Epithelial cell of esophagus (primary cell): Measurements from ENCODE around the gene TMEM200B.

Source experiments
- DNase-seq: peaks from one replicate; pipeline ENCODE4 v3.0.0; 2010; ENCODE audit warnings: low read depth
- H3K4me3 ChIP-seq: 2 replicates; pipeline ENCODE4 v1.5.1; 2011; ENCODE audit warnings: mild to moderate bottlenecking, low read length, control low read depth
- TF ChIP-seq, protein P1 (sequence below): IDR thresholded peaks from 2 replicates; pipeline ENCODE4 v1.5.1; 2011; ENCODE audit warnings: low read depth, mild to moderate bottlenecking, low read length, control low read depth, inconsistent platforms; ENCODE audit not compliant: insufficient read depth; ENCODE audit errors: missing control alignments

The TMEM200B gene

DNA sequence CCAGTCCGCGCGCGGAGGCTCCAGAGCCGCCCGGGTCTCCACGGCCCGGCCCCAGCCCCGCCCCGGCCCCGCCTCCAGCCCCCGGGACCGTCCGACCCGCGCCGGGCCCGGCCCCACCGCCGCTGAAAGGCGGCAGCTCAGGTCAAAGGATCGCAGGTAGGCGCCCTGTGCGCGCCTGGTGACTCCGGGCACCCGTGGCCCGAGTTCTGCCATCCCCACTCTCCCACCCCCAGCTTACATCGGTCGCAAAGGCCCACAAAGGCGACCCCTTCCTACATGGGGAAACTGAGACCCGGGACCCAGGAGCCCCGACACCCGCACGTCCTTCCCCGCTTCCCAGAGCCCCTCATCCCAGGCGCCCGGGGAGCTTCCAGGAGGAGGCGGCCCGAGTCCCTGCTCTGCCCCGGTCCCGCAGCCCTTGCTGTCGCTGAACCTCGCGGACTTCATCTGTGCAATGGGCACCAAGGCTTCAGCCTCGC is at the start of gene TMEM200B:
Gene TMEM200B, minus strand, starts transcription at position 17 of the 479 bp plus-strand sequence. CDS start 2,075 bp downstream, outside the sequence.
- DNase-seq = no peak
- TF ChIP-seq, protein P1, sequence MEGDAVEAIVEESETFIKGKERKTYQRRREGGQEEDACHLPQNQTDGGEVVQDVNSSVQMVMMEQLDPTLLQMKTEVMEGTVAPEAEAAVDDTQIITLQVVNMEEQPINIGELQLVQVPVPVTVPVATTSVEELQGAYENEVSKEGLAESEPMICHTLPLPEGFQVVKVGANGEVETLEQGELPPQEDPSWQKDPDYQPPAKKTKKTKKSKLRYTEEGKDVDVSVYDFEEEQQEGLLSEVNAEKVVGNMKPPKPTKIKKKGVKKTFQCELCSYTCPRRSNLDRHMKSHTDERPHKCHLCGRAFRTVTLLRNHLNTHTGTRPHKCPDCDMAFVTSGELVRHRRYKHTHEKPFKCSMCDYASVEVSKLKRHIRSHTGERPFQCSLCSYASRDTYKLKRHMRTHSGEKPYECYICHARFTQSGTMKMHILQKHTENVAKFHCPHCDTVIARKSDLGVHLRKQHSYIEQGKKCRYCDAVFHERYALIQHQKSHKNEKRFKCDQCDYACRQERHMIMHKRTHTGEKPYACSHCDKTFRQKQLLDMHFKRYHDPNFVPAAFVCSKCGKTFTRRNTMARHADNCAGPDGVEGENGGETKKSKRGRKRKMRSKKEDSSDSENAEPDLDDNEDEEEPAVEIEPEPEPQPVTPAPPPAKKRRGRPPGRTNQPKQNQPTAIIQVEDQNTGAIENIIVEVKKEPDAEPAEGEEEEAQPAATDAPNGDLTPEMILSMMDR = no peak
- H3K4me3 ChIP-seq = peak within 1 kb of the TSS; percentile 39

DNA sequence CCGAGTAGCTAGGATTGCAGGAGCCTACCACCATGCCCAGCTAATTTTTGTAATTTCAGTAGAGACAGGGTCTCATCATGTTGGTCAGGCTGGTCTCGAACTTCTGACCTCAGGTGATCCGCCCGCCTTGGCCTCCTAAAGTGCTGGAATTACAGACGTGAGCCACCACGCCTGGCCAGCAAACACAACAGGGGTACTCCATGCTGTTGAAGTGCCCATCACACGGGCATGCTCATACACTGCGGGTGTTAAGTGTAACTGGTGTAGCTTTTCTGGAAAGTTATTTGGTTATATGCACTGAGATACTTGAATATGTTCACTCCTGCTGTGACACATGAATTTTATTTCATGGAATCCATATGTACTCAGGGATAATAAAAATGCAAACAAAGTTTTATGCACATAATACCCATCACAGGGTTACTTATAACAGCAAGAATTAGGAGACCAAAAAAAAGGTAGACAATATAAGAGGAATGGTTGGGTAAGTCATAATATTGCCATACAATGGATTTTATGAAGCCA is 48.8 kb upstream of the TMEM200B start:
- H3K4me3 ChIP-seq = no peak overlapping the region
- TF ChIP-seq, protein P1 = no peak
- no peak for DNase-seq

DNA sequence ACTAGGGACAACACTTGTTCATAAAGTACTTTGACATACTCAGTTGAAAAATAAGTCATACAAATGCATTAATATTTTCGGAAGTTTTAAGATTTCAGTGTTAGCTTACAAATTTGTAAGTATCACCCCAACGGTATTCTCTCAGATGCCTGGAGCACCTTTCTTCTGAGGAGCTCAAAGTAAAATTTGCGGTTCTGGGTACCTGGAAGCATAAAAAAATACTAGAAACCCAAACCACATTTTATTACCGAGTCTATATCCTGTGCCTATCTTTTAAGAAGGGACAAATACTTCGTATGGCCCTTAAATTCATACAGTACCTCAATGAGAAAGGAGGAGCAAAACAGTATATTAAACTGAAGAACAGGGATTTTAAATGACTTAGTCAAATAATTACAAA is 47.8 kb upstream of the TMEM200B start:
- no peak for DNase-seq
- H3K4me3 ChIP-seq = no peak overlapping the region
- TF ChIP-seq, protein P1 = no peak

DNA sequence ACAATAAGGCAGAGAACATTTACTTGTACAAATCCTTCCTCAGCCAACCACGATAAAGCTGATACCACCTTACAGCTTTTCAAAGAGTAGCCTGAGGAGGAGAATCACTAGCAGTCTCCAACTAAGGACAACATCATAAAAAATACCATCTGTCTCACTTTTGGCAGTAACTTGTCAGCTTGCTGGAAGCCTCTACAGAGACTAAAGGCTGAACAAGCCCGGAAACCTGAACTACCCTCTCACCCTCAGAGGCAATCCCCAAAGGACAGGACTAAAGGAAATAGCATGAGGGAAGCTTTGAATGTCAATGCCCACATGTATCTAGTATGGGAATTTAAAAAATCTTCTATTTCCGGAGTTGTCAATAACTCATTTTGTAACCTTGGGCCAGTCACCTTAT is 47.4 kb upstream of the TMEM200B start:
- DNase-seq = no peak
- H3K4me3 ChIP-seq = no peak overlapping the region
- TF ChIP-seq, protein P1 = no peak

DNA sequence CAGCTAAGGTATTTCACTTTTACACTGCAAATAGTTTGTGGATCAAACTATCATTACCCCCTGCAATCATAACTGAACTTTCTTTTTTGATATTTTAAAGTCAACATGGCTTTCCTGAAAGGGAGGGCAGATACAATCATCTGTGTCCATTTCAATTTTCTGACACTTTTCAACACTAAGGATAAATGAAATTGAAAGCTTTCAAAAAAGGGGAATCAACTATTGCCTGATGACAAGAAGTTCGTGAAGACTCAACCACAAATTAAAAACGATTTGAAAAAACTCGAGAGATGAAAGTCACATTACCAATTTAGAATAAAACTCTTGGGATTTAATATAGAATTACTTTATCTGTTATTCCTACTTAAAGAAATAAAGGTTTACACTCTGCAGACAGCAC is 46.3 kb upstream of the TMEM200B start:
- H3K4me3 ChIP-seq = no peak overlapping the region
- DNase-seq = no peak
- TF ChIP-seq, protein P1 = no peak

DNA sequence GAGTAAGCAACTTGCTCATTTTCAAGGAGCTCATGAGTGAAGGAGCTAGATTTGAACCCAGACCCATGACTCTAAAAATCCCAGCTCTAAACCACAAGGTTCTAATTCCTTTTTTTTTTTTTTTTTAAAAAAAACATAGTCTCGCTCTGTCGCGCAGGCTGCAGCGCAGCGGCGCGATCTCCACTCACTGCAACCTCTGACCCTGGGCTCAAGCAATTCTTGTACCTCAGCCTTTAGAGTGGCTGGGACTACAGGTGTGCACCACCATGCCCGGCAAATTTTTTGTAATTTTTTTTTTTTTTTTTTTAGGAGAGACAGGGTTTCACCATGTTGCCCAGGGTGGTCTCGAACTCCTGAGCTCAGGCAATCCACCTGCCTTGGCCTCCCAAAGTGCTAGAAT is 44.2 kb upstream of the TMEM200B start:
- H3K4me3 ChIP-seq = no peak overlapping the region
- TF ChIP-seq, protein P1 = no peak
- no peak for DNase-seq

DNA sequence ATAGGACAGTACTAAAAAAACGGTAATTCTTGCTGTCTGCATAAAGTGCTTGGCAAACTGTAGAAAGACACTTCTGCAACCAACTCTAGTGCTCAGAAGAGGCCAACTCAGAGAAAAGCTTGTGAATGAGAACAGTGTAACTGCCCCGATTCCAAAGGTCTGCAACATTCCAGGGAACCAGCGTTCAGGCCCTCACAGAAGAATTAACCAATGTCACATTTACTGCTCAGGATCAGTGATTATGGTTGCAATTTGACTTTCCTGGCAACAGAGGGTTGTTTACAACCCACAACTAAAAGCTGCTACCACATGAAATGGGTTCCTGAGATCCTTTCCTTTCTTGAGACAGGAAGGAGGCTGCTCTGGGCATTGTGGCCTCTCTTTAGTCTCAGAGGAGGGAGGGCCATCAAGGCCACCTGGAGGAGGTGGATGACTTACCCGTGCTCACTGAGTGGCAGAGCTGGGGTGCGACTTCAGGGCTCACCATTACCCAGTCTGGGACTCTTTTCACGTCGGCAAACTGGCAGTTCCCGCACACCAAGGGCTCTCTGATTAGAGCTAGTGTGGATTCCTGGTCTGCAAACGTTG is 42.7 kb upstream of the TMEM200B start:
- TF ChIP-seq, protein P1 = no peak
- no peak overlapping the region for H3K4me3 ChIP-seq
- DNase-seq = no peak
